ENCODE results near the gene EGLN1. TPM values are rescaled to one million over a fixed set of nuclear protein-coding genes. Genes with fewer than 3 reads are reported as not detected.
"Not testable (repeated sequence)": the region's sequence is repeated elsewhere in the genome, so short reads cannot be mapped to it uniquely, and the experiment has no call there.

EGLN1 gene
- total RNA-seq, 1 experiment from 2014 or later: 37.4 TPM

- DNase-seq (ENCODE audit: low read depth): no peak
Observed at GRCh38 chr1:231363624-231364023, 58.5 kb downstream of the EGLN1 start.

GRCh38 chr1:231362325-231362724 lies 59.8 kb downstream of the EGLN1 start:
- no peak for DNase-seq (ENCODE audit: low read depth)

GRCh38 chr1:231359113-231359512 lies 63.0 kb downstream of the EGLN1 start:
- DNase-seq (ENCODE audit: low read depth): peak; percentile 78

DNA sequence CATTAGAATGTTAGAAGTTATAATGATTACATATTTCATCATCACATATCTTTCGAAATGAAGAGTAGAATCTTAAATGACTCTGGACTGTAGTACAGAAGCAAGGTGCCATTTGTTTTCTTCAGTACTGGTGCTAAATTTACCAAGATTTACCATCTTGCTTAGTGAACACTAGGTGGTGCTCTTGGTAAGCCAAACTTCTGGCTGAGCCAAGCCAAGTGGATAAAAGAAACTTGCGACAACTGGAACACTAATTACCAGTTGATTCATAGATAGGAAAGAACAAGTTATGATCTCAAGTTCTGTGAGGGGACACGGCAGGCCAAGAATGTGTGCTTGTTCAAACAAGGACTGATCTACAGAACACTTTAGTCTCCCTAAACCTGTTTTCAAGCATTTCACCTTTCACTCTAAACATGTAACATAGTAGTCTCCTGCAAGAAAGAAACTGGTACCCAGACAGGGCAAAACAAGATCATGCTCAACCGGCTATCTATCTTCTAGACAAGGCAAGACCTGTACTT lies 64.2 kb downstream of the EGLN1 start:
- DNase-seq (ENCODE audit: low read depth): peak; percentile 65

GRCh38 chr1:231357187-231357772 lies 64.8 kb downstream of the EGLN1 start:
- no peak for DNase-seq (ENCODE audit: low read depth)

DNA sequence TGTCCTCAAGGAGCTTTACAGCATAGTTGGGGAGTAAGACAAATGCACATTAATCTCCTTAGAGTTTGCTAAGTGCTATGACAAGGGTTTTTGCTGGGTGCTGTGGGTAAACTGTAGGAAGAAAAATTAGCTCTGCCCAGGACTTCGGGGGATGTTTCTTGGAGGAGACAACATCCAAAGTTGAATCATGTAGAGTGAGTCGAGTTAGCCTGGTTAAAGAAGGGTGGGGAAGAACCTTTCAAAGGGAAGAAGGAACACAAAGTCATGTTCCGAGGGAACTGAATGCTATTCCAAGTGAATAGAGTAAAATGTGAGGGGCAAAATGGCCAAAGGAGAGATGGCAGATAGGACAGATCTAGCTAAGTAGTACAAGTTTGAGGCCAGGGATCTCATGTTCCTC lies 66.9 kb downstream of the EGLN1 start:
- no peak for DNase-seq (ENCODE audit: low read depth)

GRCh38 chr1:231354330-231355020 lies 67.6 kb downstream of the EGLN1 start:
- no peak for DNase-seq (ENCODE audit: low read depth)

DNA sequence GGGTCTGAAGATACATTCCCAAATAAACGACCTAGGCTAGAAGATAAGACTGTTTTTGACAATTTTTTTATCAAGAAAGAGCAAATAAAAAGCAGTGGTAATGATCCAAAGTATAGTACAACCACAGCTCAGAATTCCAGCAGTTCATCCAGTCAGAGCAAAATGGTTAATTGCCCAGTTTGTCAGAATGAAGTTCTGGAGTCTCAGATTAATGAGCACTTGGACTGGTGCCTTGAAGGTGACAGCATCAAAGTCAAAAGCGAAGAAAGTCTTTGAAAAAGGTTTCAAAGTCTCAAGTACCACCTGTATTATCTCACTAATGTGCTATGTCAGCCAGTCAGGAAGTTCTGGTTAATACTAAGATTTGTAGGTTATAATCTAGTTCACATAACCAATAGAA lies 69.0 kb downstream of the EGLN1 start:
- no peak for DNase-seq (ENCODE audit: low read depth)

GRCh38 chr1:231351816-231352215 lies 70.3 kb downstream of the EGLN1 start:
- DNase-seq (ENCODE audit: low read depth): no peak

- DNase-seq (ENCODE audit: low read depth): not testable (repeated sequence)
Observed at GRCh38 chr1:231348856-231349255, 73.2 kb downstream of the EGLN1 start.

DNA sequence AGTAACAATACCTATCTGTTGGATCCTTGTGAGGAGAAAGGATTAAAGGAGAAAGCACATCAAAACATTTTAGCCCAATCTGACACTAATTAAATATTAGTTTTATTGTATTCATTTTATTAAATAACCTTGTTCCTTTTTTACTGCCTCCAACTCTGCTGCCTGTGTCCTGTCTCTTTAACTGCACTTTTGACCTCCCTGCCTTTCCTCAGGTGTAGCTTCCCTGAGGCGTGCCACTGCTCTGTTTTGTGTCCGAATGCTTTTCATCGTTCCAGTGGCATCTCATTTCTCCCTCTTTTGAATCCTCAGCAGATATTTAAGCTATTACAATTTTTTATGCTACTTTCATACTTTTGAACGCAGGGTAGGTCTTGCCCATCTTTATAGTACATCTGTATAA lies 73.6 kb downstream of the EGLN1 start:
- DNase-seq (ENCODE audit: low read depth): no peak

DNA sequence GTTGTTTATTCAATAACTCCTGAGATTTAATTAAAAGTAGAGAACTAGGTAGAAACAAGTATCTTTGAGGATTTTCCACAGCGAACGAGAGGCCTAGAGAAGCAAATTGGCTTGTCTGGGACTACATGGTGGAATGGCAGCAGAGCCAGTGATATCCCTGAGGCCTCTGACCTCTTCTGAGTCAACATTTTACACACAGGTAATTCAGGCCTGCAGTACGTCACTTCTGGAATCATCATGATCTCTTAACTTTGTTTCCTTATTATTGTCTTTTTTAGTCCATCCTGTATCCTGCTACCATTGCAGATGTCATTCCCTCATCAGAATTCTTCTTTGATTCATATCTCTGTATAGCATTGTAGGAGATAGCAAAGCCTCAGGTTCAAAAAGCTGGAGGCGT lies 74.1 kb downstream of the EGLN1 start:
- DNase-seq (ENCODE audit: low read depth): no peak

DNA sequence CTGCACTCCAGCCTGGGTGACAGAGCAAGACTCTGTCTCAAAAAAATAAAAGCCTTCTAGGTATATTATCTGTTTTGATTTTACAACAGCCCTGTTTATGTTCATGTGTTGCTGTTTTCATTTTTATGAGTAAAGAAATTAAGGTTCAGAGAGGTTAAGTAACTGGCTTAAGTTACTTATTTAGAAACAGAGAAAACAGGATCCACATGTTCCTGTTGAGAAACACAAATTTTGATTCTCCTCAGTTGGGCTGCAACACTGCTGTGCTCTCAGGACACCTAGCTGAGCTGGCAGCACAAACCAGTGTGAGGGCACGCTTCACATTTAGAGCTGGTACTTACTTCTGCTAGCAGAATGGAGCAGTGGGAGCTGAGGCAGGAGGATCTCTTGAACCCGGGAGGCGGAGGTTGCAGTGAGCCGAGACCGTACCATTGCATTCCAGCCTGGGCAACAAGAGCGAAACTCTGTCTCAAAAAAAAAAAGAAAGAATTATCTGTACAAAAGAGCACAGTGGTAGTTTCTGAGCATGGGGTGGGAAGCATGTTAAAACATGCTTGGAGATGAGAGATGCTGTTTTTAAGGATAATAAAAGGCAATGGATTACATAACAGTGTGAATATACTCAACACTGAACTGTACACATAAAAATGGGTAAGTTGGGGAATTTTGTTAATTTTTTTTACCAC lies 81.6 kb downstream of the EGLN1 start:
- no peak for DNase-seq (ENCODE audit: low read depth)

DNA sequence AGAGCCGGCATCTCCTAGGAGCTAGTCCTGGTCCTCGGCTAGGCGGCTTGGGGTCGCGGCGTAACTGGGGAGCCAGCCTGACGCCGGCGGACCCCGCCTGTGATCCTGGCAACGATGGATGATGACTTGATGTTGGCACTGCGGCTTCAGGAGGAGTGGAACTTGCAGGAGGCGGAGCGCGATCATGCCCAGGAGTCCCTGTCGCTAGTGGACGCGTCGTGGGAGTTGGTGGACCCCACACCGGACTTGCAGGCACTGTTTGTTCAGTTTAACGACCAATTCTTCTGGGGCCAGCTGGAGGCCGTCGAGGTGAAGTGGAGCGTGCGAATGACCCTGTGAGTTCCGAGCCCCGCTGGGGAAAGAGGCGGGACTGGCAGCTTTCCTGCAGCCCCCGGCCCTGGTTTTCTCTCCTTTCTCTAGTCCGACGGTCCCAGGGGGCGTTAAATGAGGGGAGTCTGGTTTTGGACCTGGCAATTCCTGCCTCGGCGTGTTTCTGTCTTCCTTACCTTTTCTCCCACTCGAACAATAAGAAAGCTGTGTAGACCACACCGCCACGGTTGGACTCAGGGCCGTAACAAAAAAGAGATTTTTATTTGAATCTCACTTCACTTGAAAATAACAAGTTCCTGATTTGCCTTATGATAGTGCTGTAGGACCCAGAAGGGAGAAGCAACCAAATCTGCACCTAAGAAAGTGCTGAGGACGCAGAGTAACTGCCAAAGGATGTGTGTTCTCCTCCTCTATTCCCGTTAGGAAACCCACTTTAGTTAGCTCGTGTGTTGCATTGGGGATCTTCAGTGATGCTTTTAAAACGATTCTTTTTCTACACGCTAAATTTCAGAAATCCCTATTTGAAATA lies 83.6 kb downstream of the EGLN1 start, which contains the start of gene SPRTN:
Gene SPRTN (plus strand): TSS at position 24 of the 859 bp plus-strand sequence. CDS start 91 bp downstream, at position 115.
- no peak for DNase-seq (ENCODE audit: low read depth)

- DNase-seq (ENCODE audit: low read depth): peak; percentile 99
Observed at GRCh38 chr1:231337472-231338269, 84.4 kb downstream of the EGLN1 start, which contains the start of gene EXOC8. TSS of gene EXOC8 (minus strand) at chr1:231337852. CDS start at chr1:231337745, 107 bp downstream.

DNA sequence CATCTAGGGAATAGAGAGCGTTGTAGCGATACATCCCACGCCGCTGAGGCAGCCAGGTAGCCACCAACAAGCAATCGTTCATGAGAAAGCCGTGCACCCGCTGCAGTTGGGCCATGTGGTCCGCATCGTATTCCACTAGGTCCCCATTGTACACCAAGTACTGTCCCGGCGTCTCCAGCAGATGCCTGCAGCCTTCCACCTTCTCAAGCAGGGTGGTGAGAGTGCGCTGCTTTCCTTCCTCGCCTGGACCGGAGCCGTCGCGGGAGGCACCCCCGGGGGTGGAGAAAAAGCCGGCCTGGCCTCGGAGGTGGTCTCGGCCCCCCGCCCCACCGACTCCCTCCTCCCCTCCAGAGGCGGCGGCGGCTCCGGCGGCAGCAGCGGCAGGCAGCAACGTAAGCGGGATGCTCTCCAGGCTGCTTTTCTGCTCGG lies 85.0 kb downstream of the EGLN1 start:
- no peak for DNase-seq (ENCODE audit: low read depth)

DNA sequence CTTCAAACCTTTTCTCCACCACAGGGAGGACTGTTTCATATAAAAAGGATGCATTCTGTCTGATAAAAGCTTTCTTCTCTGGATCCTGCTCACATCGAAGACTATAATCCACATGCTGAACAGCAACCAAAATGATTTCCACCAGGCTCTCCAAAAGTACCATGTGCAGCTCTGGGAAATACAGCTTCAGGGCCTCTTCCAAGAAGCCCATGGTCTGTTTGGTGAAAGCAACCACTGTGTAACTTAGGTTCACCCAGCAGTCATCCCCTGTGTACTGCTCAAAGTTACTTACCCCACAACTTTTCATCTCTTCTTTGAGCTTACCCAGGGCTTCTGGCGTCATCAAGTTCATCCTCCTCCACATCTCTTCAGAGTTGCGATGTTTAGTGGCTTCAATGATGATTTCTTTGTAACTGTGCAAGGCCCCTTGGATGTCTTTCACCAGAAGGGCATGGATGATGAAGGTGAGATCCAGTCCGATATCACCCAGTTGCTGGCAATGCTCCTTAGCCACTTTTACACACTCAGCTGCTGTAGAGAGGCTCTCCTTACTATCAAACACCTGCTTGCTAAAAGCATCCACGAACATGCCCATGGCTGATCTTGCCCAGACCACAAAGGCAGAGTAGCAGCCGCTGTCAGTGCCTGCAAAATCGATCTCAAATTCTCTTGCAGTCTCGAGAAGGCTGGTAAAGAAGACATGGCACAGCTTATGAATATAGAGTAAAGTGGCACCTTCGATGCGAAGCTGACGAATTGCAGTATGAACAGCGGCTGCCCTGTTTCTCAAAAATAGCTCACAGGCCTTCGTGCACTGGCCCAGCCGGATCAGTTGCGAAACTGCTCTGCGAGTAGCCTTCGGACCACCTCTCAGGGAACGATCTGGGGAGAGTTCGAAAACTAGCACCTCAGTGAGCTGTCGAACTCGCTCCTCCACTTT lies 86.2 kb downstream of the EGLN1 start:
- no peak for DNase-seq (ENCODE audit: low read depth)

- DNase-seq (ENCODE audit: low read depth): no peak
Observed at GRCh38 chr1:231334952-231335351, 87.1 kb downstream of the EGLN1 start.

- no peak for DNase-seq (ENCODE audit: low read depth)
Observed at GRCh38 chr1:231334079-231334666, 87.9 kb downstream of the EGLN1 start.

Measured in Daoy (cell line).